A673 (cell line): Measurements from ENCODE around the gene ZDHHC4.

Experiments used
- EZH2 ChIP-seq: fragments of 200-600 bp; sonication (generic); IDR thresholded peaks from 2 replicates; pipeline ENCODE4 v1.6.1; 2017; ENCODE audit warnings: borderline replicate concordance, low read depth, mild to moderate bottlenecking, mixed read lengths, antibody characterized with exemption, low read length; ENCODE audit not compliant: poor library complexity, severe bottlenecking
- TF ChIP-seq, protein P1 (sequence below): fragments of 300-800, 200-600 bp; sonication (generic); conservative IDR thresholded peaks from 2 replicates; pipeline ENCODE4 v1.5.1; 2017; ENCODE audit warnings: low read depth, mild to moderate bottlenecking, antibody characterized with exemption, low read length, moderate library complexity, mixed read lengths

GRCh38 chr7:6547400-6547799 lies 29.9 kb upstream of the ZDHHC4 start:
- TF ChIP-seq, protein P1, sequence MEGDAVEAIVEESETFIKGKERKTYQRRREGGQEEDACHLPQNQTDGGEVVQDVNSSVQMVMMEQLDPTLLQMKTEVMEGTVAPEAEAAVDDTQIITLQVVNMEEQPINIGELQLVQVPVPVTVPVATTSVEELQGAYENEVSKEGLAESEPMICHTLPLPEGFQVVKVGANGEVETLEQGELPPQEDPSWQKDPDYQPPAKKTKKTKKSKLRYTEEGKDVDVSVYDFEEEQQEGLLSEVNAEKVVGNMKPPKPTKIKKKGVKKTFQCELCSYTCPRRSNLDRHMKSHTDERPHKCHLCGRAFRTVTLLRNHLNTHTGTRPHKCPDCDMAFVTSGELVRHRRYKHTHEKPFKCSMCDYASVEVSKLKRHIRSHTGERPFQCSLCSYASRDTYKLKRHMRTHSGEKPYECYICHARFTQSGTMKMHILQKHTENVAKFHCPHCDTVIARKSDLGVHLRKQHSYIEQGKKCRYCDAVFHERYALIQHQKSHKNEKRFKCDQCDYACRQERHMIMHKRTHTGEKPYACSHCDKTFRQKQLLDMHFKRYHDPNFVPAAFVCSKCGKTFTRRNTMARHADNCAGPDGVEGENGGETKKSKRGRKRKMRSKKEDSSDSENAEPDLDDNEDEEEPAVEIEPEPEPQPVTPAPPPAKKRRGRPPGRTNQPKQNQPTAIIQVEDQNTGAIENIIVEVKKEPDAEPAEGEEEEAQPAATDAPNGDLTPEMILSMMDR: no peak
- TF ChIP-seq EZH2: no peak
